ENCODE data around the gene IL34.

DNA sequence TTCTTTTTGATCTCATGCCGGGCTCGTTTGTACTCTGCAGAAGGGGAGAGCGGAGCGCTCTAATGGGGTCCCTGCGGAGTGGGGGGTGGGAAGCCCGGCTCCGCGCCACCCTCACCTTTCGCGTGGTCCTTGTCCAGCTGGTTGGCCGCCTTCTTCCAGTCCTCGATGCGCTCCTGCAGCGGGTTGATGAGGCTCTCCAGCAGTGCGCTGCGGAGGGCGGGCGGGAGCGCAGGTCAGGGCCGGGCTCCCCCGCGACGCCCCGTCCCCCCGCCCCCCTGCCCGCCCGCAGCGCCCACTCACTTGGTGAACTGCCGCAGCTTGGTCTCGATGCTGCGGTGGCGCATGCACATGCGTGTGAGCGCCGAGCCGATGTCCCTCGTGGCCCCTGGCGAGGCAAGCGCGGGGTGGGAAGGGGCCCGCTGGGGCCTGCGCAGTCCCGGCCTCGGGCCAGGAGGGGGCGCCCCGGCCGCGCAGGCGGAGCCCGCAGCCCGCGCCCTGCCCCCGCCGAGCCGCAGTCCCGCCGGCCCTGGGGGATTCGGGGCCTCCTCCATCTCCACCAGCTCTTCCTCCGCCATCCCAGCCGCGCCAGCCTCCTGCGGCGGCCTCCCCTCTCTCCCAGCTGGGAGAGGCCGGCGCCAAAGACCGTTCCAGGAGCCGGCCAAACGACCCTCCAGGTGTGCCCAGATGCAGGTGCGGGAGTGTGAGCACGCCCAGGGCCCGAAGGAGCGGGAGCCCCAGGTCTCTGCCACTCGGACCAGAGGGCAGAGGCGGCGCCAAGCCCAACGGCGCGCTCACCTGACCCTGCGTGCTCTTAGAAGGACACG is 33.5 kb downstream of the IL34 start:
- peak; percentile 33 for TF ChIP-seq CTCF (IDR thresholded peaks at IDR 0.05; ENCODE audit: low read depth, low read length, missing input control)
- no peak for TF ChIP-seq NR2F2 (IDR thresholded peaks at IDR 0.05)
- TF ChIP-seq YY1 (IDR thresholded peaks at IDR 0.05) = no peak
- TF ChIP-seq ZBTB33 (IDR thresholded peaks at IDR 0.05) = no peak
- TF ChIP-seq, protein P1, sequence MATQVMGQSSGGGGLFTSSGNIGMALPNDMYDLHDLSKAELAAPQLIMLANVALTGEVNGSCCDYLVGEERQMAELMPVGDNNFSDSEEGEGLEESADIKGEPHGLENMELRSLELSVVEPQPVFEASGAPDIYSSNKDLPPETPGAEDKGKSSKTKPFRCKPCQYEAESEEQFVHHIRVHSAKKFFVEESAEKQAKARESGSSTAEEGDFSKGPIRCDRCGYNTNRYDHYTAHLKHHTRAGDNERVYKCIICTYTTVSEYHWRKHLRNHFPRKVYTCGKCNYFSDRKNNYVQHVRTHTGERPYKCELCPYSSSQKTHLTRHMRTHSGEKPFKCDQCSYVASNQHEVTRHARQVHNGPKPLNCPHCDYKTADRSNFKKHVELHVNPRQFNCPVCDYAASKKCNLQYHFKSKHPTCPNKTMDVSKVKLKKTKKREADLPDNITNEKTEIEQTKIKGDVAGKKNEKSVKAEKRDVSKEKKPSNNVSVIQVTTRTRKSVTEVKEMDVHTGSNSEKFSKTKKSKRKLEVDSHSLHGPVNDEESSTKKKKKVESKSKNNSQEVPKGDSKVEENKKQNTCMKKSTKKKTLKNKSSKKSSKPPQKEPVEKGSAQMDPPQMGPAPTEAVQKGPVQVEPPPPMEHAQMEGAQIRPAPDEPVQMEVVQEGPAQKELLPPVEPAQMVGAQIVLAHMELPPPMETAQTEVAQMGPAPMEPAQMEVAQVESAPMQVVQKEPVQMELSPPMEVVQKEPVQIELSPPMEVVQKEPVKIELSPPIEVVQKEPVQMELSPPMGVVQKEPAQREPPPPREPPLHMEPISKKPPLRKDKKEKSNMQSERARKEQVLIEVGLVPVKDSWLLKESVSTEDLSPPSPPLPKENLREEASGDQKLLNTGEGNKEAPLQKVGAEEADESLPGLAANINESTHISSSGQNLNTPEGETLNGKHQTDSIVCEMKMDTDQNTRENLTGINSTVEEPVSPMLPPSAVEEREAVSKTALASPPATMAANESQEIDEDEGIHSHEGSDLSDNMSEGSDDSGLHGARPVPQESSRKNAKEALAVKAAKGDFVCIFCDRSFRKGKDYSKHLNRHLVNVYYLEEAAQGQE (IDR thresholded peaks at IDR 0.05) = no peak
- no peak for TF ChIP-seq RAD21 (IDR thresholded peaks at IDR 0.05)
- TF ChIP-seq HNF4A (conservative IDR thresholded peaks at IDR 0.05) = no peak
